Suppressor macrophage treated with lipopolysaccharide for 1 hour (primary cell): Measurements from ENCODE around the gene AK9.
A peak's percentile ranks its signal among the peaks of the same experiment; 100 is the strongest.
"Not testable (repeated sequence)": the region's sequence is repeated elsewhere in the genome, so short reads cannot be mapped to it uniquely, and the experiment has no call there.

Experiments
- DNase-seq, 3 donors: peaks; one replicate each; pipeline ENCODE4 v3.0.0-alpha.2; 2020 to 2022

AK9 gene

GRCh38 chr6:109690737-109691621 lies at the start of gene AK9, which contains the start of gene FIG4:
TSS of gene AK9 (minus strand) at chr6:109691202. CDS start at chr6:109675745, 15,457 bp downstream.
TSS of gene FIG4 (plus strand) at chr6:109691296. CDS start at chr6:109691436, 140 bp downstream.
- peak; percentile 94 to 96 (median 95) for DNase-seq

- DNase-seq = peak; percentile 42 to 68 (median 43)
Observed at GRCh38 chr6:109740787-109741186, 49.8 kb upstream of the AK9 start.

GRCh38 chr6:109739686-109740085 lies 48.7 kb upstream of the AK9 start:
- DNase-seq = no peak

DNA sequence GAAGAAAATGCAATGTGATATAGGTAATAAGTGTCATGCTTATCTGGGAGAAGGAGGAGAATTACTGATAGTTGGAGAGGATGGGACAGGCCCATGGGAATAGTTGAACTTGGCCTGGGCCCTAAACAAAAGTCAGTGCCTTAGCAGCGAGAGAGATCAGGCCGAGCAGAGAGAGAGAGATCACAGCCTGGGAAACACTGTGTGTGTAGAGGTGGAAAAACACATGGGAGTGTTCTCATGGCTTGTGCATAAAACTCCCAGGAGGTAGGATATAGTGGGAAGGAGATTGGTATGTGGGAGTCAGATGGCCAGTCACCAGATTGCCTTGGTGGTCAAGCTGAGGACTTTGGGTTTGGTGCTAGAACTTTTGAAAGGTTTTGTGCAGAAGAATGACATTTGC lies 47.7 kb upstream of the AK9 start:
- DNase-seq = no peak

GRCh38 chr6:109738255-109738654 lies 47.3 kb upstream of the AK9 start:
- DNase-seq = no peak

DNA sequence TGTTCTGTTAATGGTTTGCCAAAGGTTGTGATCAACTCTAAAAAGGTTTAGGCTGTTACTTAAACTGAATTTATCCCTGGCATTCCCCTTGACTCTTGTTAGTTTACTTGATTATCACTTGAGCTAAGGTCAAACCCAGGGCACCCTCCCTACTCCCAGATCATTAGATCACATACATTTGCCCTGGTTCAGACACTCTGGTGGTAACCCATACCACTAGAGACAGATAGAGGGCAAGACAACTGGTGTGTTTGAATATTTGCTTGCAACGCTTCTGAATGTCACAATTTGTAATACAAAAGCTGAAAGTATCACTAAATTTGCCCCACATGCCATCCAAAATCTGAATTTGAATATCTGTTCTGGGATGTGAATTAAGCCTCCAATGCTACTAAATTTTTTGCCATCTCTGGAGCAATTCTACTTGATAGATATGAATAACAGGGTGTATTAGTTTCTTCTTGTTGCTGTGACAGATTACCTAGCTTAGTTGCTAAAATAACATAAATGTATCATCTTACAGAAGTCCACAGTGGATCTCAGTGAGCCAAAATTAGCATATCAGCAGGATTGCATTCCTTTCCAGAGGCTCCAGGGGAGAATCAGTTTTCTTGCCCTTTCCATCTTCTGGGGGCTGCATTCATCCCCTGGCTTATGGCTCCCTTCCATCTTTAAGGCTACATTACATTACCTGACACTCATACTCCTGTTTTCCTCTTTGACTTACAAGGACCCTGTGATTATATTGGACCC lies 45.4 kb upstream of the AK9 start:
- no peak for DNase-seq

DNA sequence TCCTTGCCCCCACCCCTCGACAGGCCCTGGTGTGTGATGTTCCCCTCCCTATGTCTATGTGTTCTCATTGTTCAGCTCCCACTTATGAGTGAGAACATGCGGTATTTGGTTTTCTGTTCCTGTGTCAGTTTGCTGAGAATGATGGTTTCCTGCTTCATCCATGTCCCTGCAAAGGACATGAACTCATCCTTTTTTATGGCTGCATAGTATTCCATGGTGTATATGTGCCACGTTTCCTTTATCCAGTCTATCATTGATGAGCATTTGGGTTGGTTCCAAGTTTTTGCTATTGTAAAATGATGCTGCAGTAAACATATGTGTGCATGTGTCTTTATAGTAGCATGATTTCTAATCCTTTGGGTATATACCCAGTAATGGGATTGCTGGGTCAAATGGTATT lies 34.2 kb upstream of the AK9 start:
- not testable (repeated sequence) for DNase-seq

GRCh38 chr6:109722564-109723254 lies 31.7 kb upstream of the AK9 start:
- no peak for DNase-seq

DNA sequence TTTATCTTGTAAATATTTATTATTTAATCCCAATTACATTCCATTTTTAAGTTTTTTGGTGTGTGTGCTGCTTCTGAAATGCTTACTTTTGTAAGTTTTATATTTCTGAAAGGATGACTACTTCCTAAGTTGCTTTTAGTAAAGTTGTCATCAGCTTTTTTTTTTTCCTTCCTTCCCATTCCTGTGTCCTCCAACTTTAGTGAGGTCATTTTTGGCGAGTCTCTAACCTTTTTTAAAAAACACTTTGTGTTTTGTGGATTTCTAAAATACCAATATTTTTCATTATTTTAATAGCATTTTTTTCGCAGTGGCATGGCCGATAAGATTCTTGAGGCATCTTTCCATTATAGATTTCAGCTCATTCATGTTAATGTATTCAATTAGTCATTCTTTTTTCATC lies 31.0 kb upstream of the AK9 start:
- DNase-seq = no peak

GRCh38 chr6:109720311-109720710 lies 29.3 kb upstream of the AK9 start:
- DNase-seq = no peak

DNA sequence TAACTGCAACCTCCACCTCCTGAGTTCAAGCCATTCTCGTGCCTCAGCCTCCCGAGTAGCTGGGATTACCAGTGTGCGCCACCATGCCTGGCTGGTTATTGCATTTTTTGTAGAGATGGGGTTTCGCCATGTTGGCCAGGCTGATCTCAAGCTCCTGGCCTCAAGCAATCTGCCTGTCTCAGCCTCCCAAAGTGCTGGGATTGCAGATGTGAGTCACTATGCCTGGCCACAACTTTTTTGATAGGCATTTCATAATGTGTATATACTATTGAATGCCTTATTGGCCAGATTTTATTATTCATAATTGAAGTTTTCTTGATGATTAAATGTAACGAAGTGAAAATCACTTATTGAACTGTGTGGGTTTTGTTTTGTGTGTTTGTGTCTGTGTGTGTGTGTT lies 28.0 kb upstream of the AK9 start:
- DNase-seq = no peak

GRCh38 chr6:109717971-109718370 lies 27.0 kb upstream of the AK9 start:
- no peak for DNase-seq

- DNase-seq = no peak
Observed at GRCh38 chr6:109715616-109716015, 24.6 kb upstream of the AK9 start.

DNA sequence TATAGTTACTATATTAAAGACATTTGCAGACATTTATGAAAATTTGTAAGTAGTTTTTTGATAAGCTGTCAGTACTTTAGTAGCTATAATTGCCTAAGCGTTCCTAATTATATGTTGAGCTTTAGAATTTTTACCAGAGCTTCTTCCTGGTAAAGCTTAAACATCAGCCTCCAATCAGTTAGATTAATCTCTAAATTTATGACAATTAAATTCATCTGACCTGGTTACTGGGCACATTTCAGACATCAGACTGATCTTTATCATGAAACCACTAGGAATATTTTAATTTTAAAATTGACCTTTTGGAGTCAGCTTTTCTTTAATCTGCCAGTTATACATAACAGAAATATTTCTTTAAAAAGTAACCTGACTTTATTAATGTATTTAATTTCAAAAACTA lies 23.6 kb upstream of the AK9 start:
- no peak for DNase-seq

DNA sequence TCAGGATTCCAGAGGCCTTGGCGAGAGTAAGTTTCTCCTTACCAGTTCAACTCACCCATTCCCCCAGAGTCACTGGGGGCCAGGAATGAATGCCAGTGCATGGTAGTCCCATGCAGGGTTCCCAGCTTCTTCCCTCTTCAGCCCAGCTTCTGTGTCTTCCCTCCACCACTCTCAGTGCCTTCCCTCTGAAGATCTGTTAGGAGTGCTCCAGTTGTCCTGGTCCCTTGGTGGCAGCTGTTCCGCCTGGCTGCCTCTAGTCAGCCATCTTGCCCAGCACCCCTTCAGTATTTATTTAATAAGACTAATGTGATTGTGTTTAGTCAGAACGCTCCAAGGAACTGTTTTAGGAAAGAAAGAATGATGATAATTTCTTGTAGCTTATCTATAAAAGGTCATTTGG lies 23.2 kb upstream of the AK9 start:
- no peak for DNase-seq

DNA sequence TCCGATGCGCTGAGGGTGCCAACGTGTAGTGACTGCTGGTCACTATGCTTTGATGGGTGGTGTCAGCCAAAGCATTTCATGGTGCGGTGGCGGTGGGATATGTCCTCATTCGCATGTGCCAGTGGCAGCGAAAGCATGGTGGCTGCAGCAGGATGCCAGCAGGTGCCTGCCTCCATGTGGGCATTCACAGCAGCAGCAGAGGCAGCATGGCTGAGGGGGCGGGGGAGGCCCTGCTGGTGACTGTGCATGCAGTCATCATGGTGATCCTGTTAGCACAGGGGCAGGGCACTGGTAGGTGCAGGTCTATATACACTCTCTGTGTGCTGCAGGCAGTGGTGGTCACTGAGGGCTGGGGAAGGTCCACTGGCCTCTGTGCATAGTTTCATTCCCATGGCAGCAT lies 22.1 kb upstream of the AK9 start:
- DNase-seq = peak; percentile 17 to 45 (median 37)

DNA sequence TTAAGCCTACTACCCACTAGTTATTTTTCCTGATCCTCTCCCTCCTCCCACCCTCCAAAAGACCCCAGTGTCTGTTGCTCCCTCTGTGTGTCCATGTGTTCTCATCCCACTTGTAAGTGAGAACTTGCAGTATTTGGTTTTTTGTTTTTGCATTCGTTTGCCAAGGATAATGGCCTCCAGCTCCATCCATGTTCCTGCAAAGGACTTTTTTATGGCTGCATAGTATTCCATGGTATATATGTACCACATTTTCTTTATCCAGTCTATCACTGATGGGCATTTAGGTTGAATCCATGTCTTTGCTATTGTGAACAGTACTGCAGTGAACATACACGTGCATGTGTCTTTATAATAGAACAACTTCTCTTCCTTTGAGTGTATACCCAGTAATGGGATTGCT lies 17.1 kb upstream of the AK9 start:
- not testable (repeated sequence) for DNase-seq

GRCh38 chr6:109706513-109706912 lies 15.5 kb upstream of the AK9 start:
- no peak for DNase-seq

GRCh38 chr6:109705258-109705657 lies 14.3 kb upstream of the AK9 start:
- peak; percentile 90 to 93 (median 92) for DNase-seq

GRCh38 chr6:109702791-109703190 lies 11.8 kb upstream of the AK9 start:
- DNase-seq = peak; percentile 80 to 91 (median 84)

GRCh38 chr6:109701774-109702173 lies 10.8 kb upstream of the AK9 start:
- DNase-seq = peak; percentile 79 to 82 (median 82)

DNA sequence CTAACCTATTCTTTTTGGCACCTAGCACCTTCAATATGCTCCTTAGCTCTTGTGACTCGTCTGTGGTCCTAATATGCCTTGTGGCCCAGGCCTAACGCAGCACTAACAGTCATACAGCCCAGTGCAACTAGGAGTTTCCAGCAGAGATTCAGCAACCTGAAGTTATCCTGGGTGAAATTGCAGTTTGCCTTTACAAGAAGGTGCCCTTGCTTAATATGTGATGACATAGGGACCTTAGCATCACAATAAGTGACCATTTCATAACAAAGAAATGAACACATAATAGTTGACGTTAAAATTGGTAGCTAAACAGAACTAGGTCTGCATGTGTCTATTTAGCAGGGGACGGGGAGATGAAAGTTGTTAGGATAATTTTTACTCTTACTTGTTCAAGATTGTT lies 10.2 kb upstream of the AK9 start:
- DNase-seq = peak; percentile 9 to 35 (median 17)

GRCh38 chr6:109696355-109696754 lies 5.4 kb upstream of the AK9 start:
- no peak for DNase-seq
